GM21381 (cell line): Measurements from ENCODE around the gene STX11.

ENCODE experiments used
- ATAC-seq: cut with Tn5 transposase; IDR thresholded peaks from one replicate; pipeline ENCODE4 v1.9.1; 2021; ENCODE audit warnings: mild to moderate bottlenecking, moderate library complexity; ENCODE audit not compliant: unreplicated experiment

The STX11 gene

GRCh38 chr6:144140867-144141266, 9.4 kb upstream of the STX11 start:
- ATAC-seq = peak; percentile 79

DNA sequence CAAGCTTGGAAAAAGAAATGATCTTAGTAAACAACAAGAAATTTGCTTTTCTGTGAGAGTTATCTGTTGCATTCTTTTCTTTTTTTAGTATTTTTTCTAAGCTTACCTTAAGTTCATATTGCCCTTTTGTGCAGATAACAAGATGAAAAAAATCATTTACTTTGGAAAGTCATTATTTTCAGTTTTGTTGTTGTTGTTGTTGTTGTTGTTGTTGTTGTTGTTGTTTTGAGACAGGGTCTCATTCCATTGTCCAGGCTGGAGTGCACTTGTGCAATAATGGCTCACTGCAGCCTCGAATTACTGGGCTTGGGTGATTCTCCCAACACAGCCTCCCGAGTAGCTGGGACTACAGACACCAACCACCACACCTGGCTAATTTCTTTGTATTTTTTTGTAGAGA, 8.8 kb upstream of the STX11 start:
- ATAC-seq = no peak

GRCh38 chr6:144143106-144143505, 7.2 kb upstream of the STX11 start:
- no peak for ATAC-seq

GRCh38 chr6:144143878-144144277, 6.4 kb upstream of the STX11 start:
- ATAC-seq = no peak

GRCh38 chr6:144144996-144145395, 5.3 kb upstream of the STX11 start:
- ATAC-seq = no peak

GRCh38 chr6:144145541-144145940, 4.8 kb upstream of the STX11 start:
- ATAC-seq = no peak

GRCh38 chr6:144148886-144149285, 1.4 kb upstream of the STX11 start:
- no peak for ATAC-seq

DNA sequence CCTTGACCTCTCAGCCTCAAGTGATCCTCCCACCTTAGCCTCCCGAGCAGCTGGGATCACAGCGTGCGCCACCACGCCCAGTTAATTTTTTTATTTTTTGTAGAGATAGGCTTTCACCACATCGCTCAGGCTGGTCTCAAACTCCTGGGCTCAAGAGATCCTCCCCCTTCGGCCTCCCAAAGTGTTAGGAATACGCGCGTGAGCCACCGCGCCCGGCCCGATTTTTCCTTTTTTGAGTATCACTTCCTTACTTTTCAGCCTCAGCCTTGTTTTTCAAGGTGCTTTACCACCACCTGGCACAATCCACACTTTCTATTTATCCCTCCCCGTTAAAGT, 791 bp upstream of the STX11 start:
- no peak for ATAC-seq

DNA sequence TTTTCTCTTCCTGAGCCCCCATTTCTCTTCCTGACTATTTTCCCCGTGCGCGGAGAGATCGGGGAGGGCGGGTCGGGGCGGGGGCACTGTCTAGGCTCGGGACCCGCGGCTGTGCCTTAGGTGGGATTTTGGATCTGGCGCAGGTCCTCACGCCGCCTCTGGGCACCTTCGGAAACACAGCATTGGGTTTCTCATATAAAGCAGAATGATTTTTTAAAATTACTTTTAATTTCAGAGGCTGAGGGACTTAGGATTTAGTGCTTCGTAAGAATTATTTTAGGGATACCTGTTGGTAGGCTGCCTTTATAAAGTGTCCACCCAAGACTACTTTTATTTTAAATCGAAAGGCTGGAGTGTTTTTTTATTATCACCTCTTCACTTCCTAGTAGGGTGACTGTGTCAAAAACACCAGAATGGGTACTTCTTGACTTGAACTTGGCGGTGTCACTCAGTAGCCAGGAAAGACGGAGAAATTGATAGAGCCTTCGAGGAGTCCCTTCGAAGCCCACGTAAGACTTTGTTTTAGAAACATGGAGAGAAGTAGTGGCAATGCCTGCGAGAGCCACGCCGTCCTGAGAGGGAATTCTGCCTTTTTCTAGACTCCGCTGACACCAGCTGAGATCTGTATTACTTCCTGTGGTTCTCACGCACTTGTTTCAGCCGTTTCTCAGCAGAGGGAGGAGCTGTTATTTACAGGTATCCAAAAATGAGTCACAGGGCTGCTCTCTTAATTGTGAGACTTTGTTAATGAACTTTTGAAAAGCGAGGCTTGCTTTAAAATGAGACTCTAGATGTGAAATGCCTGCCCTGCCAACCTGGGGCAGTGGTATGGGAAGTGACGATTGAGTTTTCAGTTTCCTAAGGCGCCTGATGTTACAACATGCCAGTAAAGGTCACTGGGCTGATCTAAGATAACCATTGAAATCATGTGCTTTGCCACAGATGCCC, 667 bp downstream of the STX11 start:
- ATAC-seq = peak; percentile 58

DNA sequence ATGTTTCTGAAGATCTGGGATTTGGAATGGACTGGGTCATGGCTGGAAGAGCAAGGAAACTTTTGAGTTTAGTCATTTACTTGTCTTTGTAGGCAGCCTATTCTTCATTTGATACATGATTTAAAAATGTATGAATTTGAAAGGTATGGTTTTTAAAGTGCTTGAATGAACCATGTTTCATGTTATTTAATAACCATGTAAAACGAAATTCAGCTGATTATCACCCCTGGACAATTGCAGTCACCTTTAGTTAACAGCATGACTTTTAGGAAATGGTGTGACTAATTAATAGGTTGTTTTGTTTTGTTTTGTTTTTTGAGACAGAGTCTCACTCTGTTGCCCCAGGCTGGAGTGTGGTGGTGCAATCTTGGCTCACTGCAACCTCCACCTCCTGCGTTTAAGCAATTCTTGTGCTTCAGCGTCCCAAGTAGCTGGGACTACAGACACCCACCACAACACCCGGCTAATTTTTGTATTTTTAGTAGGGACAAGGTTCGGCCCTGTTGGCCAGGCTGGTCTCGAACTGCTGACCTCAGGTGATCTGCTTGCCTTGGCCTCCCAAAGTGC, 2.1 kb downstream of the STX11 start:
- ATAC-seq = no peak

- ATAC-seq = no peak
Observed at GRCh38 chr6:144153260-144153659, 2.9 kb downstream of the STX11 start.

GRCh38 chr6:144153971-144154370, 3.7 kb downstream of the STX11 start:
- ATAC-seq = no peak

DNA sequence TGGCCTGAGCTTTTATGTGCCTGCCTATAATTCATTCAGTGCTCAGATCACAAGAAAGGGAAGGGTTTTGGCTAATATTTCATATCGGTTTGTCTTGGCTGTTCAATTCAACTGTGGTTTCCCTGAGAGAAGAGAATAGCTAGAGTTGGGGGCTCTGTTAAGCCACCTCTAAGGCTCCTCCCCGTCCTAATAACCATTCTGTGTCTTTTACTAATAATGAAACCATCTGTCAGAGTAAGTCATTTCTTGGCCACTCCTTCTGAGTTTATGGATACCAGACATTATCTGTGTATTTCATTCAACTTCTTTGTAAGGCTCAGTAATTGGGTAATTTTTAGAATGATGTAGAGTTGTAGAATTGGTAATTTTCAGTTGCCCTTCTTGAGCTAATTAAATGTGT, 5.2 kb downstream of the STX11 start:
- ATAC-seq = peak; percentile 50

GRCh38 chr6:144156338-144156737, 6.0 kb downstream of the STX11 start:
- ATAC-seq = no peak

DNA sequence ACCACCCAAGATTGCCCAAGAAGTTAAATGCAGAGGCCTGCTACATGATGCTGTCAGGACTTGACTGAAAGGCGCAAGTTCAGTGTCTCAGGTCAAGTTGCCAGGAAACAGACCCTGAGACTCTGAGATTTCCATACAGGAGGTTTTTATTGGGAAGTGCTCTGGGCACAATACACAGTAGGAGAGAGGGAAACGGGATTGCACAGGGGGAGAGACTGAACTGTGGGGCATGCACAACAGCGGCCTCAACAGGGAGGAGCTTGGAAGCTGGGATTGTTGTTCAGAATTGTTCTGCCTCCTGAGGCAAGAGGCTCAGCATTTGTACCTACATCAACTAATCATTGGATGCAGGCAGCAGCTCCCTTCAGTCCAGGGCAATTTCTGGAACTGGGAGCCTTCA, 6.7 kb downstream of the STX11 start:
- ATAC-seq = no peak

DNA sequence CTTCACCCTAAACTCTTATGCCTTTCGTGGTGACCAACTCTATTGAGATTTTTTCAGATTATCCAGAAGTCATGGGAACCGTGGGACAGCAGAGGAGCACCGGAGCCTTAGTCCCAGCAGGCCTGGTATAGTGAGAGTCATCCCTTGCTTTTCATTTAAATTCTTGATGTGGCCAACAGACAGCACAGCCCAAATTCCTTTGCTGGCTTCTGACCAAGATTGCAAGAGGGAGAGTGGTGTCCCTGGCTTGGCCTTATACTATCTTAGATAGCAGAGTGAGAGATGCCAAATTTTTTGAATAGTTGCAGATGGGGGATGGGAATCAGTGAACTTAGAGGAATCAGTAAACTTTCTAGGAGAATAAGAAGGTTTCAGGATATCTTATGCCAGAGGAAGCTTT, 7.8 kb downstream of the STX11 start:
- no peak for ATAC-seq

DNA sequence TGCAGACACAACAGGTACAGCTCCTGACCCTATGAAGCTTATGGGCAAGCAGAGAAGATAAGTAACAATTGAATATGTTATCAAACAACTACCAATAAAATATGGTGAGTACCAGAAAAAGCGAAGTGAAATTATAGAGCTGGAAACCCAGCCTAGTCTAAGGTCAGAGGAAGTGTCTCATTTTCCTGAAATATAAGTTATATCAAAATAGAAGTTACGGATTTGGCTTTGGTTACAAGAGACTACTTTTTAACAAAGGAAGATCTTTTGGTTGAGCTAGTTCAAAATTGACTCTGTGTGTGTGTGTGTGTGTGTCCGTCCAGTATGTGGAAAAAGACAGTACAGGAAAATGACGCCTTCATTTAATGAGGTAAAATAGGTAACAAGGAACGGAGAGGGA, 8.9 kb downstream of the STX11 start:
- no peak for ATAC-seq

DNA sequence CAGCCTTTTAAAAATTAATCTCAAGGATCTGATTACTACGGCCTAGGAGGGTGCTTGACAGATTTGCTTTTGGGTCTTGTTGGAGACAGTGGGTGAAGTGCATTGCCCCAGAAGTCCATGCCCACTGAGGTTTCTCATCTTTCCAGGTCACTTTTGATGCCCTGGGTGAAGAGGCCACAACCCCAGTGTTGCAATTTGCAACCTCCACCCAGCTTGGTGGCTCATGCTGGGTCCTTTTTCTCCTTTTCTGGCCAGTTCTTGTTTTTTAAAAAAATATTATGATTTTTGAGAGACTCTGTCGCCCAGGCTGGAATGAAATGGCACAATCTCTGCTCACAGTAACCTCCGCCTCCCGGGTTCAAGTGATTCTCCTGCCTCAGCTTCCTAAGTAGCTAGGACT, 9.4 kb downstream of the STX11 start:
- no peak for ATAC-seq

- no peak for ATAC-seq
Observed at GRCh38 chr6:144160431-144161005, 10.2 kb downstream of the STX11 start.

DNA sequence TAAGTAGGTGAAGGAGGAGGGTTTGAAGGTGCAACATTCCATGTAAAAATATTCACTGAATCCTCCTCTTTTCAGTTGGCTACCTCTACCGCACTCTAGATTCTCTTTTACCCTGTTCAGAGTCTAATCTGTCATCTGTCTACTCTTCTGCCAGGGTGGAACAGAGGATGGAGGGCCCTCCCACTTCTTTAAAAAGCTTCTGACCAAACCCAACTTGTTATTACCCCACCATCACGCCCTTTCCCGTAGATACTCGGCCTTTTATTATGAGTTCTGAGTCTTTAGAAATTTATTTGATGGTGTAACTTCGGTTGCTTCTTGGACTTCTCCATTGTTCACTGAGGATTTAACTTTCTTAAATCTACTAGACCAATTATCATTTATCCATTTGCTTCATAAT, 11.7 kb downstream of the STX11 start:
- no peak for ATAC-seq

- peak; percentile 75 for ATAC-seq
Observed at GRCh38 chr6:144162977-144163376, 12.7 kb downstream of the STX11 start.

GRCh38 chr6:144165784-144166183, 15.5 kb downstream of the STX11 start:
- ATAC-seq = no peak
